Activated effector memory CD4-positive, alpha-beta T cell treated with Interleukin-2 at 50 U/mL for 16 hours (primary cell): ENCODE measurements around the gene ADGRE1.
"Not testable (repeated sequence)": the region's sequence is repeated elsewhere in the genome, so short reads cannot be mapped to it uniquely, and the experiment has no call there.

Experiments used
- DNase-seq: peaks from one replicate; pipeline ENCODE4 v3.0.0-alpha.2; 2020

ADGRE1 gene

GRCh38 chr19:6887316-6887715 is at the start of gene ADGRE1:
Gene ADGRE1 (plus strand): TSS chr19:6887579. CDS start chr19:6887609, 30 bp downstream.
- DNase-seq: no peak

GRCh38 chr19:6838062-6838655 is 49.2 kb upstream of the ADGRE1 start:
- DNase-seq: no peak

- DNase-seq: no peak
Measured at GRCh38 chr19:6842871-6843607, 44.3 kb upstream of the ADGRE1 start.

- DNase-seq: no peak
Measured at GRCh38 chr19:6847828-6848200, 39.6 kb upstream of the ADGRE1 start.

GRCh38 chr19:6848986-6849385 is 38.4 kb upstream of the ADGRE1 start:
- DNase-seq: no peak

GRCh38 chr19:6849876-6850275 is 37.5 kb upstream of the ADGRE1 start:
- DNase-seq: no peak

- no peak for DNase-seq
Measured at GRCh38 chr19:6851359-6851758, 36.0 kb upstream of the ADGRE1 start.

GRCh38 chr19:6852001-6852400 is 35.4 kb upstream of the ADGRE1 start:
- no peak for DNase-seq

- DNase-seq: no peak
Measured at GRCh38 chr19:6853868-6854267, 33.5 kb upstream of the ADGRE1 start.

GRCh38 chr19:6854758-6855157 is 32.6 kb upstream of the ADGRE1 start:
- DNase-seq: no peak

- no peak for DNase-seq
Measured at GRCh38 chr19:6856749-6857372, 30.5 kb upstream of the ADGRE1 start.

GRCh38 chr19:6861683-6862286 is 25.6 kb upstream of the ADGRE1 start:
- DNase-seq: peak; percentile 4

- peak; percentile 84 for DNase-seq
Measured at GRCh38 chr19:6862673-6863078, 24.7 kb upstream of the ADGRE1 start.

- no peak for DNase-seq
Measured at GRCh38 chr19:6864325-6864940, 22.9 kb upstream of the ADGRE1 start.

GRCh38 chr19:6865849-6866248 is 21.5 kb upstream of the ADGRE1 start:
- no peak for DNase-seq

GRCh38 chr19:6866741-6867151 is 20.6 kb upstream of the ADGRE1 start:
- no peak for DNase-seq

- DNase-seq: no peak
Measured at GRCh38 chr19:6868351-6868750, 19.0 kb upstream of the ADGRE1 start.

- not testable (repeated sequence) for DNase-seq
Measured at GRCh38 chr19:6869151-6869882, 18.1 kb upstream of the ADGRE1 start.

GRCh38 chr19:6873708-6874431 is 13.5 kb upstream of the ADGRE1 start:
- no peak for DNase-seq

- DNase-seq: no peak
Measured at GRCh38 chr19:6875218-6875617, 12.2 kb upstream of the ADGRE1 start.

GRCh38 chr19:6876748-6877147 is 10.6 kb upstream of the ADGRE1 start:
- DNase-seq: no peak

GRCh38 chr19:6877766-6878165 is 9.6 kb upstream of the ADGRE1 start:
- DNase-seq: no peak
